ENCODE results near the gene CCNDBP1.
A peak's percentile ranks its signal among the peaks of the same experiment; 100 is the strongest.
"Not testable (repeated sequence)": the region's sequence is repeated elsewhere in the genome, so short reads cannot be mapped to it uniquely, and the experiment has no call there.

The CCNDBP1 gene

GRCh38 chr15:43218908-43219706 is 33.9 kb downstream of the CCNDBP1 start:
- no peak for DNase-seq

GRCh38 chr15:43219929-43220928 is 35.0 kb downstream of the CCNDBP1 start:
- DNase-seq: no peak

- DNase-seq: no peak
Measured at GRCh38 chr15:43220991-43221403, 35.8 kb downstream of the CCNDBP1 start, which contains the start of gene EPB42. EPB42 (minus strand) TSS chr15:43221018; CDS start chr15:43220825, 193 bp downstream.

- DNase-seq: no peak
Measured at GRCh38 chr15:43221422-43221821, 36.2 kb downstream of the CCNDBP1 start.

- DNase-seq: peak; percentile 31
Measured at GRCh38 chr15:43225201-43225949, 40.2 kb downstream of the CCNDBP1 start.

- not testable (repeated sequence) for DNase-seq
Measured at GRCh38 chr15:43225950-43226255, 40.7 kb downstream of the CCNDBP1 start.

GRCh38 chr15:43226436-43227305 is 41.5 kb downstream of the CCNDBP1 start:
- DNase-seq: no peak

- DNase-seq: no peak
Measured at GRCh38 chr15:43229977-43230376, 44.8 kb downstream of the CCNDBP1 start.

GRCh38 chr15:43230640-43231115 is 45.5 kb downstream of the CCNDBP1 start:
- no peak for DNase-seq

GRCh38 chr15:43232289-43232874 is 47.2 kb downstream of the CCNDBP1 start:
- DNase-seq: no peak

GRCh38 chr15:43235536-43235935 is 50.3 kb downstream of the CCNDBP1 start:
- no peak for DNase-seq

- no peak for DNase-seq
Measured at GRCh38 chr15:43237842-43238470, 52.8 kb downstream of the CCNDBP1 start.

- DNase-seq: no peak
Measured at GRCh38 chr15:43238671-43239131, 53.5 kb downstream of the CCNDBP1 start.

- no peak for DNase-seq
Measured at GRCh38 chr15:43239732-43240491, 54.7 kb downstream of the CCNDBP1 start.

- DNase-seq: no peak
Measured at GRCh38 chr15:43241100-43241499, 55.9 kb downstream of the CCNDBP1 start.

GRCh38 chr15:43242616-43243015 is 57.4 kb downstream of the CCNDBP1 start:
- no peak for DNase-seq

GRCh38 chr15:43243020-43243645 is 57.9 kb downstream of the CCNDBP1 start:
- DNase-seq: no peak

- no peak for DNase-seq
Measured at GRCh38 chr15:43244092-43244491, 58.9 kb downstream of the CCNDBP1 start.

- DNase-seq: no peak
Measured at GRCh38 chr15:43246261-43246774, 61.1 kb downstream of the CCNDBP1 start.

All from amniotic stem cell (primary cell).